AG08395 (cell line): Measurements from ENCODE around the gene SLC38A10.

ENCODE experiments used
- DNase-seq: peaks from one replicate; pipeline ENCODE4 v3.0.0; 2012; ENCODE audit warnings: mixed read lengths, low spot score

Gene SLC38A10

GRCh38 chr17:81239714-81240555, 55.2 kb downstream of the SLC38A10 start:
- DNase-seq, result peak; percentile 15

- peak; percentile 100 for DNase-seq
These were observed 56.0 kb downstream of the SLC38A10 start, which contains the start of the genes NDUFAF8 and TEPSIN for GRCh38 chr17:81238815-81239713. Gene NDUFAF8 (plus strand): TSS chr17:81239318. CDS start chr17:81239364, 46 bp downstream. Gene TEPSIN (minus strand): TSS chr17:81239055. CDS start chr17:81239033, 22 bp downstream.

GRCh38 chr17:81238490-81238814, 56.7 kb downstream of the SLC38A10 start:
- DNase-seq, result peak; percentile 20

GRCh38 chr17:81237591-81238489, 57.3 kb downstream of the SLC38A10 start:
- no peak for DNase-seq

GRCh38 chr17:81236784-81237183, 58.3 kb downstream of the SLC38A10 start:
- DNase-seq, result no peak

GRCh38 chr17:81235822-81236740, 59.0 kb downstream of the SLC38A10 start:
- DNase-seq, result no peak

- DNase-seq, result no peak
These were observed 59.9 kb downstream of the SLC38A10 start for GRCh38 chr17:81234940-81235821.

- no peak for DNase-seq
These were observed 60.6 kb downstream of the SLC38A10 start for GRCh38 chr17:81234506-81234855.

GRCh38 chr17:81233811-81234505, 61.1 kb downstream of the SLC38A10 start:
- DNase-seq, result no peak

- DNase-seq, result no peak
These were observed 61.8 kb downstream of the SLC38A10 start for GRCh38 chr17:81233316-81233715.

- no peak for DNase-seq
These were observed 62.4 kb downstream of the SLC38A10 start for GRCh38 chr17:81232616-81233241.

- DNase-seq, result no peak
These were observed 63.1 kb downstream of the SLC38A10 start for GRCh38 chr17:81231766-81232581.

GRCh38 chr17:81231121-81231645, 63.9 kb downstream of the SLC38A10 start:
- no peak for DNase-seq

GRCh38 chr17:81230043-81230820, 64.9 kb downstream of the SLC38A10 start:
- no peak for DNase-seq

- DNase-seq, result no peak
These were observed 65.5 kb downstream of the SLC38A10 start for GRCh38 chr17:81229666-81229920.

- no peak for DNase-seq
These were observed 66.1 kb downstream of the SLC38A10 start for GRCh38 chr17:81228834-81229665.
